ENCODE measurements around the gene JCAD.

The JCAD gene

DNA sequence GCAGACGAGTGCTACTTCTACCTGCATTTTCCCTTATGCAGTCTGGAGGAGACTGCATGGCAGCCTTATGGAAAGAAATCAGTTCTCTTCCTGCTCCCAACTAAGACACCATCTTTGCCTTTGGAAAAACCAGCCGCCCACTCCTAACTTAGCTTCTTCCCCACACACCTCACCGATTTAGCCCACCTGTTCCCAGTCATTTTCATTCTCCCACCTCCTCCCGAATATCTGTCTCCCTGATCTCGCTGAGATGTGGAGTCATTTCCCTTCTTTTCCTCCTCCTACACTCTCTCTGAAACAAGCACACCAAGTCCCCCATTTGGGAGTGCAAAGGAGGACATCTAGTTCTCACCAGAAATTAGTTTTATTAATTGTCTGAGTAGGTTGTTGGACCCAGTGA lies 35.2 kb upstream of the JCAD start:
- no peaks in the 10 kb centered on the region for H3K79me2 ChIP-seq (ENCODE audit: insufficient read depth, low read depth)
- no peak overlapping the region for H2AFZ ChIP-seq (ENCODE audit: low read depth)
- H3K36me3 ChIP-seq (ENCODE audit: insufficient read depth), result no peaks in the 10 kb centered on the region
- no peaks in the 10 kb centered on the region for H3K27me3 ChIP-seq (ENCODE audit: insufficient read depth, low read depth)
- H4K20me1 ChIP-seq (ENCODE audit: insufficient read depth), result no peaks in the 10 kb centered on the region
- H3K4me3 ChIP-seq (IDR thresholded peaks at IDR 0.05; ENCODE audit: insufficient read depth, low read depth, low read length), result no peak overlapping the region
- H3K4me1 ChIP-seq (ENCODE audit: low read depth, poor library complexity, severe bottlenecking), result no peaks in the 10 kb centered on the region
- TF ChIP-seq CTCF (conservative IDR thresholded peaks at IDR 0.05; ENCODE audit: low read depth, low read length), result no peak
- no peak overlapping the region for H3K4me2 ChIP-seq
- H3K27ac ChIP-seq, result no peak overlapping the region
- H3K9ac ChIP-seq, result no peak overlapping the region

- H3K9ac ChIP-seq, result no peak overlapping the region
- no peak overlapping the region for H3K4me3 ChIP-seq (IDR thresholded peaks at IDR 0.05; ENCODE audit: insufficient read depth, low read depth, low read length)
- no peak overlapping the region for H3K27ac ChIP-seq
- H4K20me1 ChIP-seq (ENCODE audit: insufficient read depth), result no peaks in the 10 kb centered on the region
- H3K4me1 ChIP-seq (ENCODE audit: low read depth, poor library complexity, severe bottlenecking), result no peaks in the 10 kb centered on the region
- H3K27me3 ChIP-seq (ENCODE audit: insufficient read depth, low read depth), result no peaks in the 10 kb centered on the region
- no peaks in the 10 kb centered on the region for H3K36me3 ChIP-seq (ENCODE audit: insufficient read depth)
- H3K4me2 ChIP-seq, result no peak overlapping the region
- TF ChIP-seq CTCF (conservative IDR thresholded peaks at IDR 0.05; ENCODE audit: low read depth, low read length), result no peak
- H2AFZ ChIP-seq (ENCODE audit: low read depth), result no peak overlapping the region
- H3K79me2 ChIP-seq (ENCODE audit: insufficient read depth, low read depth), result no peaks in the 10 kb centered on the region
Observed at GRCh38 chr10:30093303-30093950, 34.0 kb upstream of the JCAD start.

- no peaks in the 10 kb centered on the region for H4K20me1 ChIP-seq (ENCODE audit: insufficient read depth)
- no peak overlapping the region for H2AFZ ChIP-seq (ENCODE audit: low read depth)
- H3K9ac ChIP-seq, result no peak overlapping the region
- no peak overlapping the region for H3K4me2 ChIP-seq
- H3K27ac ChIP-seq, result no peak overlapping the region
- H3K36me3 ChIP-seq (ENCODE audit: insufficient read depth), result no peaks in the 10 kb centered on the region
- H3K79me2 ChIP-seq (ENCODE audit: insufficient read depth, low read depth), result no peaks in the 10 kb centered on the region
- no peak overlapping the region for H3K4me3 ChIP-seq (IDR thresholded peaks at IDR 0.05; ENCODE audit: insufficient read depth, low read depth, low read length)
- H3K4me1 ChIP-seq (ENCODE audit: low read depth, poor library complexity, severe bottlenecking), result no peaks in the 10 kb centered on the region
- H3K27me3 ChIP-seq (ENCODE audit: insufficient read depth, low read depth), result no peaks in the 10 kb centered on the region
- TF ChIP-seq CTCF (conservative IDR thresholded peaks at IDR 0.05; ENCODE audit: low read depth, low read length), result no peak
Observed at GRCh38 chr10:30092151-30092790, 32.9 kb upstream of the JCAD start.

DNA sequence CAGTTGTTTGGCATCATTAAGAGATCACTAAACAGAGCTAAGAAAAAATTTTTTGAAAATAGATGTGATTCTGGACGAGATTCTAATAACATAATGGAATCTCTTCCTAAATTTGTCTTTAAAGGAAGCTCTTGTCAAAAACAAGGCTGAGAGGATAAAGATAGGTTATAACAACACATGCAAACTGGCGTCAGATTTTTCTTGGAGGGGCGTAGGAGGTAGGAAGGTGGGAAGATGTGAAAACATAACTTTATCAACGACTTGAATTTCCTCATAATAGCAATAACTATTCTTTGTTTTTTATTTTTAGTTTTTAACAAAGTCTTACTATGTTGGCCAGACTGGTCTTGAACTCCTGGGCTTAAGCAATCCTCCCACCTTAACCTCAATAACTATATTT lies 31.8 kb upstream of the JCAD start:
- Histone ChIP-seq H2AFZ (ENCODE audit: low read depth) (no peak overlapping the region), H3K79me2 (ENCODE audit: insufficient read depth, low read depth) (no peaks in the 10 kb centered on the region), H4K20me1 (ENCODE audit: insufficient read depth) (no peaks in the 10 kb centered on the region), H3K4me3 (IDR thresholded peaks at IDR 0.05; ENCODE audit: insufficient read depth, low read depth, low read length) (no peak overlapping the region), H3K36me3 (ENCODE audit: insufficient read depth) (no peaks in the 10 kb centered on the region), H3K27me3 (ENCODE audit: insufficient read depth, low read depth) (no peaks in the 10 kb centered on the region), H3K27ac (no peak overlapping the region), H3K9ac (no peak overlapping the region), H3K4me2 (no peak overlapping the region), H3K4me1 (ENCODE audit: low read depth, poor library complexity, severe bottlenecking) (no peaks in the 10 kb centered on the region)
- no peak for TF ChIP-seq CTCF (conservative IDR thresholded peaks at IDR 0.05; ENCODE audit: low read depth, low read length)

Data from KMS-11 (cell line).